Ishikawa (cell line): ENCODE data around the gene OR56A3.

Experiments used
- CEBPB ChIP-seq: IDR thresholded peaks from 2 replicates; pipeline ENCODE4 v1.6.1; 2012
- CREB1 ChIP-seq: IDR thresholded peaks from 2 replicates; pipeline ENCODE4 v1.6.1; 2012; ENCODE audit warnings: low read depth
- EP300 ChIP-seq: IDR thresholded peaks from 2 replicates; pipeline ENCODE4 v1.6.1; 2012; ENCODE audit warnings: borderline replicate concordance
- FOXM1 ChIP-seq: IDR thresholded peaks from 2 replicates; pipeline ENCODE4 v1.6.1; 2012; ENCODE audit warnings: low read depth, borderline replicate concordance
- NFIC ChIP-seq: IDR thresholded peaks from 2 replicates; pipeline ENCODE4 v1.6.1; 2012
- RAD21 ChIP-seq: IDR thresholded peaks from 2 replicates; pipeline ENCODE4 v1.6.1; 2012; ENCODE audit warnings: low read depth
- TAF1 ChIP-seq: IDR thresholded peaks from 2 replicates; pipeline ENCODE4 v1.6.1; 2012; ENCODE audit warnings: low read depth, mild to moderate bottlenecking
- TCF12 ChIP-seq: IDR thresholded peaks from 2 replicates; pipeline ENCODE4 v1.6.1; 2012; ENCODE audit warnings: low read depth
- TEAD4 ChIP-seq: IDR thresholded peaks from 2 replicates; pipeline ENCODE4 v1.6.1; 2012
- YY1 ChIP-seq: IDR thresholded peaks from 2 replicates; pipeline ENCODE4 v1.6.1; 2012; ENCODE audit warnings: low read depth
- ZBTB7A ChIP-seq: IDR thresholded peaks from 2 replicates; pipeline ENCODE4 v1.6.1; 2012; ENCODE audit warnings: low read depth
- TF ChIP-seq, protein P1 (sequence below): IDR thresholded peaks from 2 replicates; pipeline ENCODE4 v1.6.1; 2012
- TF ChIP-seq, protein P2 (sequence below): IDR thresholded peaks from 2 replicates; pipeline ENCODE4 v1.6.1; 2012; ENCODE audit warnings: low read depth, mild to moderate bottlenecking

DNA sequence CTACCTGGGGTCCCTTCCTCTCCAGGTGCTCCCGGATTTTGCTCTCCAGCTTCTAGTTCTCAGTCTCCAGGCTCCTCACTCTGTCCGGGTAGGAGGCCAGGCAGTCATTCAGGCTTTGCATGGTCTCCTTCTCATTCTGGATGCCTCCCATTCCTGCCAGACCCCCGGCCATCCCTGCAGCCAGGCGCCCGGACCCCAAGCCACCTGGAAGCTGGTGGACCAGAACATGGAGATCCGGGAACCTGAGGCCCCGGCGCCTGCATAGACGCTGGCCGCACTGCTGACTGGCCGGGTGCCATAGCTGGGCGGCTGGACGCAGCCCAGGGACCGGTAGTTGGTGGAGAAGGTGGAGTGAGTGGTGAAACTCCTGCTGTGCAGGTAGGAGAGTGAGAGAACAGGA lies 52.7 kb downstream of the OR56A3 start:
- TF ChIP-seq, protein P1, sequence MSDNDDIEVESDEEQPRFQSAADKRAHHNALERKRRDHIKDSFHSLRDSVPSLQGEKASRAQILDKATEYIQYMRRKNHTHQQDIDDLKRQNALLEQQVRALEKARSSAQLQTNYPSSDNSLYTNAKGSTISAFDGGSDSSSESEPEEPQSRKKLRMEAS, result no peak
- TF ChIP-seq CEBPB, result no peak
- no peak for TF ChIP-seq ZBTB7A
- TF ChIP-seq FOXM1, result no peak
- TF ChIP-seq YY1, result no peak
- no peak for TF ChIP-seq EP300
- TF ChIP-seq TCF12, result no peak
- TF ChIP-seq, protein P2, sequence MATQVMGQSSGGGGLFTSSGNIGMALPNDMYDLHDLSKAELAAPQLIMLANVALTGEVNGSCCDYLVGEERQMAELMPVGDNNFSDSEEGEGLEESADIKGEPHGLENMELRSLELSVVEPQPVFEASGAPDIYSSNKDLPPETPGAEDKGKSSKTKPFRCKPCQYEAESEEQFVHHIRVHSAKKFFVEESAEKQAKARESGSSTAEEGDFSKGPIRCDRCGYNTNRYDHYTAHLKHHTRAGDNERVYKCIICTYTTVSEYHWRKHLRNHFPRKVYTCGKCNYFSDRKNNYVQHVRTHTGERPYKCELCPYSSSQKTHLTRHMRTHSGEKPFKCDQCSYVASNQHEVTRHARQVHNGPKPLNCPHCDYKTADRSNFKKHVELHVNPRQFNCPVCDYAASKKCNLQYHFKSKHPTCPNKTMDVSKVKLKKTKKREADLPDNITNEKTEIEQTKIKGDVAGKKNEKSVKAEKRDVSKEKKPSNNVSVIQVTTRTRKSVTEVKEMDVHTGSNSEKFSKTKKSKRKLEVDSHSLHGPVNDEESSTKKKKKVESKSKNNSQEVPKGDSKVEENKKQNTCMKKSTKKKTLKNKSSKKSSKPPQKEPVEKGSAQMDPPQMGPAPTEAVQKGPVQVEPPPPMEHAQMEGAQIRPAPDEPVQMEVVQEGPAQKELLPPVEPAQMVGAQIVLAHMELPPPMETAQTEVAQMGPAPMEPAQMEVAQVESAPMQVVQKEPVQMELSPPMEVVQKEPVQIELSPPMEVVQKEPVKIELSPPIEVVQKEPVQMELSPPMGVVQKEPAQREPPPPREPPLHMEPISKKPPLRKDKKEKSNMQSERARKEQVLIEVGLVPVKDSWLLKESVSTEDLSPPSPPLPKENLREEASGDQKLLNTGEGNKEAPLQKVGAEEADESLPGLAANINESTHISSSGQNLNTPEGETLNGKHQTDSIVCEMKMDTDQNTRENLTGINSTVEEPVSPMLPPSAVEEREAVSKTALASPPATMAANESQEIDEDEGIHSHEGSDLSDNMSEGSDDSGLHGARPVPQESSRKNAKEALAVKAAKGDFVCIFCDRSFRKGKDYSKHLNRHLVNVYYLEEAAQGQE, result no peak
- TF ChIP-seq CREB1, result no peak
- TF ChIP-seq RAD21, result no peak
- TF ChIP-seq NFIC, result no peak
- TF ChIP-seq TEAD4, result no peak
- no peak for TF ChIP-seq TAF1
